ENCODE results near the gene PDE7B. TPM values are rescaled to one million over a fixed set of nuclear protein-coding genes. Genes with fewer than 3 reads are reported as not detected.

Gene PDE7B
- polyA plus RNA-seq, 1 of the 3 experiments (the other 2 are of a cell fraction): 1.9 TPM

DNA sequence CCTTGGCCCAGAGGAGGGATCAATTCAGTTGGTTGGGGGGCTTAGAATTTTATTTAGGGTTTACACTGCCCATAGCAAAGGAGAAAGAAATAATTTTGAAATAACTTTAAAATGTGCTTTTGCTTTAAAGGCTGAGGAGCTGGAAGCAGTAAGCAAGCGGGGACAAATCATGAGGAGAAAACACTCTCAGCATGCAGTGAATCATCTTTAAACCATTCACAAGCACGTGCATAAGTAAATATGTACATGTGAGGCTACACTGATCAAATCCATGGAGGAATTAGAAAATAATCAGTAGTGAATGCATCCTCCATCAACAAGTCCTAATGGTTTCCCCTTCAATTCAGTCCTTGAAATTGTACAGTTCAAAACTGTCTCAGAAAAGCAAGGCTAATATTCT is 217.6 kb downstream of the PDE7B start (continued):
- TF ChIP-seq FOXJ3 (CRISPR knock-in tag; IDR thresholded peaks at IDR 0.05) (no peak), MAX (IDR thresholded peaks at IDR 0.05; ENCODE audit: low read depth) (peak; percentile 89), NFIC (IDR thresholded peaks at IDR 0.05; ENCODE audit: borderline replicate concordance) (no peak)

DNA sequence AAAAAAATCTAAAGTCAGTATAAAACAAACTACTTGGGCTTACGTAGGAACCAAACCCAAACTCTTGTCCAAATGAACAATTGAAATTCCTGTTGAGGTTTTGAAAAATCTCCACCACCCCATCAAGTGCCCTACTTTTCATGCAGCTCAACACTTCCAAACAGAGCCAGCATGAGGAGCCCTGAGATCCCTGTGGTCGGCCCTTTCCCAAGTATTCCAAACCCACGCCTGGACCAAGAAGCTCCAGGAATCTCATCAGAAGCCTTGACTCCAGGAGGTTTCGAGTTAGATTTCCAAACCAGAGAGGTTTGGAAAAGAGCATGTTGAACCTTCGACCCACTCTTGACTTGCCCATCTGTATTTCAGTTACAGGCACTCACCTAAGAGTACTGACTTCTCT is 219.3 kb downstream of the PDE7B start:
- peaks cover 7% of the 10 kb centered on the region for H3F3A ChIP-seq (replicated peaks; ENCODE audit: insufficient read depth)
- no peaks in the 10 kb centered on the region for H3K36me3 ChIP-seq (replicated peaks in 1 of 2; ENCODE audit: control insufficient read depth in 1 of 2, insufficient read depth in 2 of 2, low read length in 1 of 2)
- no peak overlapping the region for H2AFZ ChIP-seq (ENCODE audit: low read depth)
- no peaks in the 10 kb centered on the region for H3K9me3 ChIP-seq
- H3K27ac ChIP-seq (ENCODE audit: low read depth in 2 of 2, low read length in 1 of 2): no peak overlapping the region
- no peak for TF ChIP-seq YY1 (IDR thresholded peaks at IDR 0.05; ENCODE audit: low read depth)
- TF ChIP-seq EZH2phosphoT487 (IDR thresholded peaks at IDR 0.05; ENCODE audit: borderline replicate concordance, low read depth): no peak
- no peak for TF ChIP-seq GABPA (IDR thresholded peaks at IDR 0.05; ENCODE audit: low read depth)
- ChIA-PET POLR2A (no interaction called here), CTCF (interaction anchor here (0.8 to 1.7 kb wide), 2 partner anchors 11 to 14 kb away, joined by 3 read pairs; no protein-coding TSS in a partner anchor)
- no peaks in the 10 kb centered on the region; the same call in 1 of the 2 replicates for H3K9me2 ChIP-seq
- no peak for DNase-seq
- H3K4me3 ChIP-seq (ENCODE audit: low read depth in 2 of 2, low read length in 1 of 2): no peak overlapping the region
- no peaks in the 10 kb centered on the region for H4K20me1 ChIP-seq (ENCODE audit: insufficient read depth)
- H3K79me2 ChIP-seq (ENCODE audit: insufficient read depth): no peaks in the 10 kb centered on the region
- 97% methylated on average over 5 of the region's 5 CpGs for WGBS (ENCODE audit: low lambda C conversion rate)
- no peaks in the 10 kb centered on the region for H3K27me3 ChIP-seq (ENCODE audit: insufficient read depth)
- no peak overlapping the region for H3K9ac ChIP-seq
- no peak overlapping the region for H3K4me2 ChIP-seq
- peaks cover 0 to 6% of the 10 kb centered on the region in 2 experiments; a peak in 2 of 4 replicates for H3K4me1 ChIP-seq (ENCODE audit: control insufficient read depth in 1 of 2, insufficient read depth in 2 of 2, low read depth in 1 of 2, low read length in 1 of 2)

- H3K27ac ChIP-seq (ENCODE audit: low read depth in 2 of 2, low read length in 1 of 2): no peak overlapping the region
- ChIA-PET CTCF (interaction anchor here (1.3 kb wide), 1 partner anchor 40 kb away, joined by 4 read pairs; no protein-coding TSS in a partner anchor), POLR2A (no interaction called here)
- H3K4me1 ChIP-seq (ENCODE audit: control insufficient read depth in 1 of 2, insufficient read depth in 2 of 2, low read depth in 1 of 2, low read length in 1 of 2): peaks cover under 1 to 14% of the 10 kb centered on the region in 2 experiments
- no peak for DNase-seq
- H3K36me3 ChIP-seq (replicated peaks in 1 of 2; ENCODE audit: control insufficient read depth in 1 of 2, insufficient read depth in 2 of 2, low read length in 1 of 2): no peaks in the 10 kb centered on the region
- H3K9ac ChIP-seq: no peak overlapping the region
- TF ChIP-seq, protein P1, sequence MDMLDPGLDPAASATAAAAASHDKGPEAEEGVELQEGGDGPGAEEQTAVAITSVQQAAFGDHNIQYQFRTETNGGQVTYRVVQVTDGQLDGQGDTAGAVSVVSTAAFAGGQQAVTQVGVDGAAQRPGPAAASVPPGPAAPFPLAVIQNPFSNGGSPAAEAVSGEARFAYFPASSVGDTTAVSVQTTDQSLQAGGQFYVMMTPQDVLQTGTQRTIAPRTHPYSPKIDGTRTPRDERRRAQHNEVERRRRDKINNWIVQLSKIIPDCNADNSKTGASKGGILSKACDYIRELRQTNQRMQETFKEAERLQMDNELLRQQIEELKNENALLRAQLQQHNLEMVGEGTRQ (IDR thresholded peaks at IDR 0.05; ENCODE audit: borderline replicate concordance, low read depth, low read length): no peak
- H3K79me2 ChIP-seq (ENCODE audit: insufficient read depth): no peaks in the 10 kb centered on the region
- H4K20me1 ChIP-seq (ENCODE audit: insufficient read depth): no peaks in the 10 kb centered on the region
- H2AFZ ChIP-seq (ENCODE audit: low read depth): no peak overlapping the region
- H3K4me3 ChIP-seq (ENCODE audit: low read depth in 2 of 2, low read length in 1 of 2): no peak overlapping the region
- WGBS (ENCODE audit: low lambda C conversion rate): 99% methylated on average over 7 of the region's 7 CpGs
- no peaks in the 10 kb centered on the region for H3K27me3 ChIP-seq (ENCODE audit: insufficient read depth)
- H3F3A ChIP-seq (replicated peaks; ENCODE audit: insufficient read depth): peaks cover 12% of the 10 kb centered on the region
- no peak overlapping the region for H3K4me2 ChIP-seq
- H3K9me2 ChIP-seq: no peaks in the 10 kb centered on the region; the same call in 1 of the 2 replicates
- no peaks in the 10 kb centered on the region for H3K9me3 ChIP-seq
Measured at GRCh38 chr6:136072691-136073090, 221.2 kb downstream of the PDE7B start.

DNA sequence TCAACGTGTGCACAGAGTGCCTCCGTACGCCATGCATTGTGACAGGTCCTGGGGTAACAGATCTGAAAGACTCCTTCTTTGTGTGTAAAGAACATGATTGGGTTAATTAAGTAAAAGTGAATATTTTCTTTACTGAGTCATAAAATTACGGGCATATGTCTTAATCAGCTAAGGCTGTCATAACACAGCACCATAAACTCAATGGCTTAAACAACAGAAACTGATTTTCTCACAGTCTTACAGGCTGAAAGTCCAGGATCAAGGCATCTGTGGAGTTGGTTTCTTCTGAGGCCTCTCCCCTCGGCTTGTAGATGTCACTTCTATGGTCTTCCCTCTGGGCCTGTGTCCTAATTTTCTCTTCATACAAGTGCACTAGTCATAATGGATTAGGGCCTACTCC is 221.7 kb downstream of the PDE7B start:
- Histone ChIP-seq H3K27me3 (ENCODE audit: insufficient read depth) (no peaks in the 10 kb centered on the region), H3K4me1 (ENCODE audit: control insufficient read depth in 1 of 2, insufficient read depth in 2 of 2, low read depth in 1 of 2, low read length in 1 of 2) (peaks cover 6 to 14% of the 10 kb centered on the region in 2 experiments), H3K36me3 (replicated peaks in 1 of 2; ENCODE audit: control insufficient read depth in 1 of 2, insufficient read depth in 2 of 2, low read length in 1 of 2) (no peaks in the 10 kb centered on the region), H4K20me1 (ENCODE audit: insufficient read depth) (no peaks in the 10 kb centered on the region), H3K9ac (no peak overlapping the region), H3K27ac (ENCODE audit: low read depth in 2 of 2, low read length in 1 of 2) (peak overlapping the region in 1 of 2 experiments; percentile 47; a peak in 1 of 4 replicates), H2AFZ (ENCODE audit: low read depth) (no peak overlapping the region), H3K9me3 (no peaks in the 10 kb centered on the region), H3K4me2 (no peak overlapping the region), H3K9me2 (no peaks in the 10 kb centered on the region; the same call in 1 of the 2 replicates), H3K4me3 (ENCODE audit: low read depth in 2 of 2, low read length in 1 of 2) (no peak overlapping the region), H3K79me2 (ENCODE audit: insufficient read depth) (no peaks in the 10 kb centered on the region), H3F3A (replicated peaks; ENCODE audit: insufficient read depth) (peaks cover 15% of the 10 kb centered on the region)
- 76% methylated on average over 5 of the region's 5 CpGs for WGBS (ENCODE audit: low lambda C conversion rate)
- ChIA-PET POLR2A (no interaction called here), CTCF (interaction anchor here (1.3 kb wide), 1 partner anchor 40 kb away, joined by 4 read pairs; no protein-coding TSS in a partner anchor)
- DNase-seq: no peak
- TF ChIP-seq, protein P2, sequence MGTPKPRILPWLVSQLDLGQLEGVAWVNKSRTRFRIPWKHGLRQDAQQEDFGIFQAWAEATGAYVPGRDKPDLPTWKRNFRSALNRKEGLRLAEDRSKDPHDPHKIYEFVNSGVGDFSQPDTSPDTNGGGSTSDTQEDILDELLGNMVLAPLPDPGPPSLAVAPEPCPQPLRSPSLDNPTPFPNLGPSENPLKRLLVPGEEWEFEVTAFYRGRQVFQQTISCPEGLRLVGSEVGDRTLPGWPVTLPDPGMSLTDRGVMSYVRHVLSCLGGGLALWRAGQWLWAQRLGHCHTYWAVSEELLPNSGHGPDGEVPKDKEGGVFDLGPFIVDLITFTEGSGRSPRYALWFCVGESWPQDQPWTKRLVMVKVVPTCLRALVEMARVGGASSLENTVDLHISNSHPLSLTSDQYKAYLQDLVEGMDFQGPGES (IDR thresholded peaks at IDR 0.05; ENCODE audit: low read depth, low read length): no peak
- TF ChIP-seq ELF1 (IDR thresholded peaks at IDR 0.05) (no peak), FOXM1 (IDR thresholded peaks at IDR 0.05; ENCODE audit: low read depth) (no peak), GABPA (IDR thresholded peaks at IDR 0.05; ENCODE audit: low read depth) (no peak), RXRA (IDR thresholded peaks at IDR 0.05; ENCODE audit: borderline replicate concordance, low read depth) (no peak), REST (IDR thresholded peaks at IDR 0.05; ENCODE audit: low read depth, low read length) (no peak), NFIC (IDR thresholded peaks at IDR 0.05; ENCODE audit: borderline replicate concordance) (no peak), SMC3 (IDR thresholded peaks at IDR 0.05; ENCODE audit: low read depth, low read length) (no peak), GATA2 (CRISPR knock-in tag; IDR thresholded peaks at IDR 0.05) (no peak)

Data from SK-N-SH (cell line).